Naive thymus-derived CD8-positive, alpha-beta T cell (primary cell): ENCODE results near the gene MPHOSPH6. TPM values are rescaled to one million over a fixed set of nuclear protein-coding genes. Genes with fewer than 3 reads are reported as not detected.
"Not testable (repeated sequence)": the region's sequence is repeated elsewhere in the genome, so short reads cannot be mapped to it uniquely, and the experiment has no call there.

Experiments used
- ATAC-seq, 2 donors: fragments of 150-1000 bp; cut with Tn5 transposase in 1 of 2; sonication (Bioruptor Pico), chemical (Tn5 transposase) in 1 of 2; 1 replicate in 1 of 2; 2 replicates in 1 of 2; pipeline ENCODE4 v1.10.0; 2021; ENCODE audit warnings: mild to moderate bottlenecking in 2 of 2, moderate library complexity in 2 of 2
- POLR2A ChIA-PET: fragments of 350-600 bp; sonication (Branson Sonifier 250); formaldehyde crosslinking; loops from one replicate; lab custom pipeline; 2021; ENCODE audit warnings: antibody characterized with exemption; lab: Charles Lee
- DNase-seq, 10 donors: peaks; one replicate each; pipeline versions ENCODE4 v3.0.0 to v3.0.0-alpha.2; 2020 to 2022
- H3K27ac Mint-ChIP-seq, 10 donors: one replicate each; pipeline ENCODE4 v1.8.0; 2020 to 2022; ENCODE audit warnings: mild to moderate bottlenecking in 10 of 10, mixed read lengths in 10 of 10, moderate library complexity in 4 of 10, inconsistent platforms in 1 of 10
- H3K27me3 Mint-ChIP-seq, 5 donors: one replicate each; pipeline ENCODE4 v1.8.0; 2021 to 2022; ENCODE audit warnings: mixed read lengths in 5 of 5
- H3K36me3 Mint-ChIP-seq, 3 donors: one replicate each; pipeline ENCODE4 v1.8.0; 2020 to 2022; ENCODE audit warnings: mixed read lengths in 3 of 3, mild to moderate bottlenecking in 2 of 3, inconsistent platforms in 1 of 3
- H3K4me1 Mint-ChIP-seq, 4 donors: one replicate each; pipeline ENCODE4 v1.8.0; 2021 to 2022; ENCODE audit warnings: mixed read lengths in 4 of 4
- H3K4me3 Mint-ChIP-seq, 10 donors: one replicate each; pipeline ENCODE4 v1.8.0; 2020 to 2022; ENCODE audit warnings: mild to moderate bottlenecking in 10 of 10, mixed read lengths in 10 of 10, moderate library complexity in 6 of 10, inconsistent platforms in 1 of 10
- H3K9me3 Mint-ChIP-seq, 9 donors: one replicate each; pipeline ENCODE4 v1.8.0; 2020 to 2022; ENCODE audit warnings: mixed read lengths in 9 of 9, mild to moderate bottlenecking in 3 of 9, inconsistent platforms in 1 of 9, moderate library complexity in 1 of 9
- polyA plus RNA-seq, 3 donors: library from polyadenylated mRNA; unstranded; fragments of 300-500 nt; fragmentation: Illumina TruSeq; gene quantifications; one replicate each; pipeline ENCODE4 v1.2.3, GENCODE V29; 2021
- total RNA-seq, 8 experiments: library from RNA in 2 of 8; stranded (reverse) in 2 of 8; gene quantifications; one replicate each; pipeline ENCODE4 v1.2.3 and lab custom pipeline; 2021 to 2026

Gene MPHOSPH6
- total and polyA plus RNA-seq, 5 experiments from 2014 or later, result 19.3 to 33.6 (median 21.3) TPM

- DNase-seq (no peak), ATAC-seq (no peak)
- POLR2A ChIA-PET, result no interaction called here
- no peak overlapping the region for H3K4me3 Mint-ChIP-seq
- peak overlapping the region in 2 of 10 donors; percentile 2 to 59 for H3K27ac Mint-ChIP-seq
- no peaks in the 10 kb centered on the region for H3K27me3 Mint-ChIP-seq
- peaks cover 8 to 26% (median 22%) of the 10 kb centered on the region in 4 donors for H3K4me1 Mint-ChIP-seq
- peaks cover 20 to 87% (median 33%) of the 10 kb centered on the region in 3 donors for H3K36me3 Mint-ChIP-seq
- H3K9me3 Mint-ChIP-seq, result peaks cover 0 to 3% (median 0%) of the 10 kb centered on the region in 9 donors
Measured at GRCh38 chr16:82157534-82157812, 12.6 kb downstream of the MPHOSPH6 start.

DNA sequence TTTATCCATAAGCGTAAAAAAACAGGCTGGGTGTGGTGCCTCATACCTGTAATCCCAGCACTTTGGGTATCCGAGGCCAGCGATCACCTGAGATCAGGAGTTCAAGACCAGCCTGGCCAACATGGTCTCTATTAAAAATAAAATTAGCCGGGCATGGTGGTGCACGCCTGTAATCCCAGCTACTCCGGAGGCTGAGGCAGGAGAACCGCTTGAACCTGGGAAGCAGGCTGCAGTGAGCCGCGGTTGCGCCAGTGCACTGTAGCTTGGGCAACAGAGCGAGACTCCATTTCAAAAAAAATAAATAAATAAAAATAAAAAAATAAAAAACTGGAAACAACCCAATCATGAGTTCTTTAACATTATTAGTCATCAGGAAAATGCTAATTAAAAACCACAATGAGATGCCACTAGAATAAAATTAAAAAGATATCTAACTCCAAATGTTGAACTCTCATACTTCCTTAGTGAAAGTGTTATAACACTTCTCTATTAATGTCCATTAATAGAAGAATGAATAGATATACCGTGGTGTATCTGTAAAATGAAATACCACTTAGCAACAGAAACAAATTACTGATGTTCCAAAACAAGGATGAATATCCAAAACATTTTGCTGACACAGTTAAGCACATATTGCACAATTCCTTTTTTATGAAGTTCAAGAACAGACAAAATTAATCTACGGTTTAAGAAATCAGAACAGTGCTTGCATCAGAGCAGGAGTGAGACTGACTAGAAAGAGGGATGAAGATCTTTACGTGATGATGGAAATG, 13.1 kb downstream of the MPHOSPH6 start:
- peak overlapping the region in 2 of 10 donors; percentile 2 to 59 for H3K27ac Mint-ChIP-seq
- H3K27me3 Mint-ChIP-seq, result no peaks in the 10 kb centered on the region
- H3K9me3 Mint-ChIP-seq, result peaks cover 0 to 3% (median 0%) of the 10 kb centered on the region in 9 donors
- peaks cover 6 to 23% (median 22%) of the 10 kb centered on the region in 4 donors for H3K4me1 Mint-ChIP-seq
- ATAC-seq (no peak), DNase-seq (no peak)
- peaks cover 17 to 87% (median 29%) of the 10 kb centered on the region in 3 donors for H3K36me3 Mint-ChIP-seq
- H3K4me3 Mint-ChIP-seq, result no peak overlapping the region
- POLR2A ChIA-PET, result no interaction called here

GRCh38 chr16:82152641-82153112, 17.3 kb downstream of the MPHOSPH6 start:
- peaks cover 0 to 3% (median 0%) of the 10 kb centered on the region in 9 donors for H3K9me3 Mint-ChIP-seq
- POLR2A ChIA-PET, result no interaction called here
- H3K36me3 Mint-ChIP-seq, result peaks cover 10 to 88% (median 32%) of the 10 kb centered on the region in 3 donors

DNA sequence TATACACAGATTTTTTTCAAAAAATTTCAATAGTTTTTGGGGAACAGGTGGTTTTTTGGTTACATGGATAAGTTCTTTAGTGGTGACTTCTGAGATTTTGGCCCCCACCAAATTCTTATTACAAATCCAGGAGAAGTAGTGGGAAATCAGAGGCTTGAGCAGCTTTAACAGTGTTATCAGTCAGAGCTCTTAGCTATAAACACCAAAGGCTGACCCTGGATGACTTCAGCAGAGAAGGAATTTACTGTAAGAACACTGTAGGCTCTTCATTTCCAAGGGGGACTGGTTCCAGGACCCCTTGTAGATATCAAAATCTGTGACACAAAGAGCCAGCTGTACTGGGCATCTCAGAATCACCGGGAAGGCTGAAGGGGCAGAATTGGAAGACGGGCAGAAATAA, 17.8 kb downstream of the MPHOSPH6 start:
- no peak for DNase-seq
- Mint-ChIP-seq H3K27ac (peak overlapping the region in 1 of 10 donors; percentile 45), H3K9me3 (peaks cover 0 to 3% (median 0%) of the 10 kb centered on the region in 9 donors), H3K36me3 (peaks cover 10 to 88% (median 32%) of the 10 kb centered on the region in 3 donors), H3K27me3 (no peaks in the 10 kb centered on the region), H3K4me1 (peaks cover 1 to 12% (median 7%) of the 10 kb centered on the region in 4 donors), H3K4me3 (peak overlapping the region in 1 of 10 donors; percentile 10)
- ATAC-seq, result no peak
- POLR2A ChIA-PET, result no interaction called here

More at GRCh38 chr16:82152641-82153112, 17.3 kb downstream of the MPHOSPH6 start:
- Mint-ChIP-seq H3K27me3 (no peaks in the 10 kb centered on the region), H3K27ac (peak overlapping the region in 1 of 10 donors; percentile 45), H3K4me3 (no peak overlapping the region), H3K4me1 (peaks cover 6 to 17% (median 11%) of the 10 kb centered on the region in 4 donors)
- DNase-seq (no peak), ATAC-seq (no peak)

- POLR2A ChIA-PET, result no interaction called here
- H3K9me3 Mint-ChIP-seq, result peaks cover 0 to 3% (median 0%) of the 10 kb centered on the region in 9 donors
- H3K27ac Mint-ChIP-seq, result peak overlapping the region in 2 of 10 donors; percentile 57 to 68
- peaks cover 0 to 8% (median 6%) of the 10 kb centered on the region in 4 donors for H3K4me1 Mint-ChIP-seq
- H3K27me3 Mint-ChIP-seq, result no peaks in the 10 kb centered on the region
- DNase-seq (no peak), ATAC-seq (no peak)
- peaks cover 10 to 81% (median 32%) of the 10 kb centered on the region in 3 donors for H3K36me3 Mint-ChIP-seq
- no peak overlapping the region for H3K4me3 Mint-ChIP-seq
Measured at GRCh38 chr16:82150549-82150948, 19.5 kb downstream of the MPHOSPH6 start.

- POLR2A ChIA-PET, result no interaction called here
- DNase-seq, result no peak
- peaks cover 0 to 7% (median 5%) of the 10 kb centered on the region in 4 donors for H3K4me1 Mint-ChIP-seq
- no peak overlapping the region for H3K4me3 Mint-ChIP-seq
- H3K27ac Mint-ChIP-seq, result no peak overlapping the region
- H3K36me3 Mint-ChIP-seq, result peaks cover 6 to 75% (median 25%) of the 10 kb centered on the region in 3 donors
- H3K27me3 Mint-ChIP-seq, result no peaks in the 10 kb centered on the region
- H3K9me3 Mint-ChIP-seq, result no peaks in the 10 kb centered on the region
- ATAC-seq, result no peak
Measured at GRCh38 chr16:82149536-82149935, 20.5 kb downstream of the MPHOSPH6 start.

- POLR2A ChIA-PET, result no interaction called here
- H3K27ac Mint-ChIP-seq, result no peak overlapping the region
- no peaks in the 10 kb centered on the region for H3K27me3 Mint-ChIP-seq
- peaks cover 0 to 6% (median under 1%) of the 10 kb centered on the region in 4 donors for H3K4me1 Mint-ChIP-seq
- no peak for DNase-seq
- no peak for ATAC-seq
- no peak overlapping the region for H3K4me3 Mint-ChIP-seq
- no peaks in the 10 kb centered on the region for H3K9me3 Mint-ChIP-seq
- peaks cover 0 to 55% (median 20%) of the 10 kb centered on the region in 3 donors for H3K36me3 Mint-ChIP-seq
Measured at GRCh38 chr16:82147546-82147945, 22.5 kb downstream of the MPHOSPH6 start.

DNA sequence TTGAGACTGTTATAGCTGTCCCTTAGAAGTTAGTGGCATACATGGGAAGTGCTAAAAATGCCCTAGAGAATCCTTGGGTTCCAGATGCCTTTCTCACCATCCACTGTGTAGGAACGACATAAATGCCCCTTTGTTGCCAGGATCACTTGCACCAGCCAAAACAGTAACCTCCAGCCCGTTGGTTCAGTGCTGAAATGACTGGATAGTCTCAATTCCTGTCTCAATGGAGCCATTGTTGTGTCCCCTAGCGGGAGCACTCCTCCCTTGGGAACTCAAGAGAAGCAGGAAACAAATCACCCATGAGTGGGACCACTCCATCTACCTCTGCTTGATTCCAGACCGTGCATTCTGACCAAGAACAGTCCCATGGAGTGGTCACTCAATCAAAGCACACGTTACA, 23.1 kb downstream of the MPHOSPH6 start:
- peaks cover 0 to 49% (median 20%) of the 10 kb centered on the region in 3 donors for H3K36me3 Mint-ChIP-seq
- H3K9me3 Mint-ChIP-seq, result no peaks in the 10 kb centered on the region
- H3K27ac Mint-ChIP-seq, result no peak overlapping the region

GRCh38 chr16:82146556-82146955, 23.5 kb downstream of the MPHOSPH6 start:
- Mint-ChIP-seq H3K27ac (no peak overlapping the region), H3K4me3 (no peak overlapping the region), H3K9me3 (peaks cover 0 to 2% (median 0%) of the 10 kb centered on the region in 9 donors), H3K4me1 (no peaks in the 10 kb centered on the region), H3K27me3 (no peaks in the 10 kb centered on the region), H3K36me3 (peaks cover 0 to 48% (median 20%) of the 10 kb centered on the region in 3 donors)
- POLR2A ChIA-PET, result no interaction called here
- ATAC-seq (no peak), DNase-seq (no peak)

More for the DNA sequence above, 23.1 kb downstream of the MPHOSPH6 start:
- no peak overlapping the region for H3K4me3 Mint-ChIP-seq
- ATAC-seq, result no peak
- no peak for DNase-seq
- no peaks in the 10 kb centered on the region for H3K4me1 Mint-ChIP-seq
- H3K27me3 Mint-ChIP-seq, result no peaks in the 10 kb centered on the region
- POLR2A ChIA-PET, result no interaction called here

GRCh38 chr16:82139286-82139571, 30.8 kb downstream of the MPHOSPH6 start:
- H3K36me3 Mint-ChIP-seq, result peaks cover 7 to 16% (median 9%) of the 10 kb centered on the region in 3 donors
- peak overlapping the region in 9 of 10 donors; percentile 50 to 89 (median 74) for H3K27ac Mint-ChIP-seq
- H3K9me3 Mint-ChIP-seq, H3K27me3 Mint-ChIP-seq, ATAC-seq: not testable (repeated sequence)
- H3K4me1 Mint-ChIP-seq, result peaks cover 2 to 15% (median 8%) of the 10 kb centered on the region in 4 donors
- DNase-seq, result peak in 1 of 10 donors; percentile 2
- H3K4me3 Mint-ChIP-seq, result peak overlapping the region; percentile 24 to 87 (median 64)
- POLR2A ChIA-PET, result interaction anchor here (1.1 to 2.3 kb wide), 2 partner anchors 29 to 31 kb away, joined by 3 to 8 read pairs; partner anchors contain the start of gene MPHOSPH6

DNA sequence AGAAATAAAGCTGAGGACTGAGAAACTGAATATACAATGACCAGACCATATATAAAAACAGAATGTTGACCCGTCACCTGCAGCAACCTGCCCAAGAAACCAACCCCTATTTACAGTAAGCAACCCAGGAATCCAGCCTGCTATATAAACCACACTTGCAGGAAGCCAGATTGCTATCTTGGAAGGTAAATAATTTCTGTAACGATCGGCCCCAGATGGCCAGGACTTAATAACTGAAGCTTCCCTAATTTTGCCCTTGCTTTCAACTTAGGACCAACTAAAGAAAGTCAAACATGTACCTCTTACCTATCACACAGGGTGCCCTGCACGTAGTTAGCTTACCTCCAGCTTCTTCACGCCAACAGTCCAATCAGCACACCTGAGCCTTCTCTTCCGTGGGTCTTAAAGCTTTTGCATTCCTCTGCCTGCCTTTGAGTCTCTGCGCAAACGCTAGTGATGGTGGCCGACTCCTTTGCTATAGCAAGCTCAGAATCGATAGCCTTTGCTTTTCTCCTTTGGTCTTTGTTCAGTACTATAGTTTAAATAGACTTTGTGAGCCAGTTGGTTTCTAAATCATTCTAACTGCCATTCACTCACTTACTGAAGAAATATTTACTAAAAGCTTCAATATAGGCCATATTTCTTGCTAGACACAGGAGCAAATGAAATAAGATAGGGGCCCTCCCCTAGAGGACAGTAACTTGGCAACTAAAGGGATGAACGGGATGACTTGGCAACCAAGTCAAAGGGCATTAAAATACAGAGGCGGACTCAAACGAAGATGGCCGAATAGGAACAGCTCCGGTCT, 31.3 kb downstream of the MPHOSPH6 start:
- DNase-seq (no peak), ATAC-seq (peak; percentile 23 to 35)
- H3K27me3 Mint-ChIP-seq, result no peaks in the 10 kb centered on the region
- peaks cover 7 to 16% (median 9%) of the 10 kb centered on the region in 3 donors for H3K36me3 Mint-ChIP-seq
- peaks cover 0 to 4% (median 0%) of the 10 kb centered on the region in 9 donors for H3K9me3 Mint-ChIP-seq
- peaks cover 4 to 20% (median 14%) of the 10 kb centered on the region in 4 donors for H3K4me1 Mint-ChIP-seq
- peak overlapping the region; percentile 24 to 87 (median 64) for H3K4me3 Mint-ChIP-seq
- POLR2A ChIA-PET, result interaction anchor here (1.1 to 2.3 kb wide), 2 partner anchors 30 to 31 kb away, joined by 3 to 8 read pairs; partner anchors contain the start of gene MPHOSPH6
- H3K27ac Mint-ChIP-seq, result peak overlapping the region in 9 of 10 donors; percentile 50 to 89 (median 74)

- DNase-seq (no peak), ATAC-seq (no peak)
- POLR2A ChIA-PET, result interaction anchor here (2.3 kb wide), 1 partner anchor 32 kb away, joined by 8 read pairs; the partner anchor contains the start of gene MPHOSPH6
- H3K27me3 Mint-ChIP-seq, result no peaks in the 10 kb centered on the region
- H3K27ac Mint-ChIP-seq, result peak overlapping the region in 2 of 10 donors; percentile 24 to 89
- H3K36me3 Mint-ChIP-seq, result peaks cover 7 to 14% (median 9%) of the 10 kb centered on the region in 3 donors
- no peak overlapping the region for H3K4me3 Mint-ChIP-seq
- H3K4me1 Mint-ChIP-seq, result peaks cover 4 to 27% (median 18%) of the 10 kb centered on the region in 4 donors
- H3K9me3 Mint-ChIP-seq, result peaks cover 0 to 4% (median 0%) of the 10 kb centered on the region in 9 donors
Measured at GRCh38 chr16:82137822-82138167, 32.2 kb downstream of the MPHOSPH6 start.
